ENCODE results near the gene KCNH2.

KCNH2 gene

GRCh38 chr7:150976529-150977381 is 1.4 kb downstream of the KCNH2 start:
- peak overlapping the region; percentile 100 for H3K27ac ChIP-seq
- TF ChIP-seq CTCF (conservative IDR thresholded peaks at IDR 0.05): no peak

- no peak for TF ChIP-seq CTCF (conservative IDR thresholded peaks at IDR 0.05)
- H3K27ac ChIP-seq: peak overlapping the region; percentile 100
Observed at GRCh38 chr7:150975536-150976319, 2.4 kb downstream of the KCNH2 start.

- TF ChIP-seq CTCF (conservative IDR thresholded peaks at IDR 0.05): peak; percentile 53
- H3K27ac ChIP-seq: peak overlapping the region; percentile 100
Observed at GRCh38 chr7:150974468-150975391, 3.4 kb downstream of the KCNH2 start.

- TF ChIP-seq CTCF (conservative IDR thresholded peaks at IDR 0.05): no peak
- H3K27ac ChIP-seq: peak overlapping the region; percentile 100
Observed at GRCh38 chr7:150973571-150974451, 4.3 kb downstream of the KCNH2 start.

GRCh38 chr7:150972741-150973140 is 5.4 kb downstream of the KCNH2 start:
- TF ChIP-seq CTCF (conservative IDR thresholded peaks at IDR 0.05): no peak
- peak overlapping the region; percentile 100; the same call in 1 of the 2 replicates for H3K27ac ChIP-seq

- H3K27ac ChIP-seq: no peak overlapping the region
Observed at GRCh38 chr7:150972023-150972468, 6.1 kb downstream of the KCNH2 start.

More at GRCh38 chr7:150972023-150972468, 6.1 kb downstream of the KCNH2 start:
- no peak for TF ChIP-seq CTCF (conservative IDR thresholded peaks at IDR 0.05)

Measured in VCaP (cell line).